CD14-positive monocyte (primary cell): ENCODE data around the gene NDUFB4. TPM values are rescaled to one million over a fixed set of nuclear protein-coding genes. Genes with fewer than 3 reads are reported as not detected.

Experiments used
- DNase-seq, 3 donors: peaks; one replicate each; pipeline ENCODE4 v3.0.0-alpha.2; 2011 to 2022
- H2AFZ ChIP-seq: 2 replicates; pipeline ENCODE4 v1.6.0; 2012; ENCODE audit warnings: mild to moderate bottlenecking, low read depth, low read length, inconsistent platforms; ENCODE audit not compliant: insufficient read depth, poor library complexity, severe bottlenecking
- H3K27ac ChIP-seq, 2 donors: 1 replicate in 1 of 2; 2 replicates in 1 of 2; pipeline ENCODE4 v1.5.1; 2012 to 2013; ENCODE audit warnings: low read length in 2 of 2, control low read depth in 1 of 2, inconsistent platforms in 1 of 2, low read depth in 1 of 2, mild to moderate bottlenecking in 1 of 2
- H3K27me3 ChIP-seq, 2 donors: one replicate each; pipeline versions ENCODE4 v1.6.0 to v1.6.1; 2011 to 2013; ENCODE audit warnings: low read length in 2 of 2; ENCODE audit not compliant: control insufficient read depth in 2 of 2, insufficient read depth in 2 of 2
- H3K36me3 ChIP-seq, 2 donors: replicated peaks in 1 of 2; 1 replicate in 1 of 2; 2 replicates in 1 of 2; pipeline versions ENCODE4 v1.5.1 to v1.6.1; 2012 to 2013; ENCODE audit warnings: low read length in 2 of 2, control low read depth in 1 of 2, inconsistent platforms in 1 of 2, mild to moderate bottlenecking in 1 of 2; ENCODE audit not compliant: insufficient read depth in 2 of 2, control insufficient read depth in 1 of 2
- H3K4me1 ChIP-seq, 2 donors: 1 replicate in 1 of 2; 2 replicates in 1 of 2; pipeline versions ENCODE4 v1.5.1 to v1.6.1; 2012 to 2013; ENCODE audit warnings: low read length in 2 of 2, control low read depth in 1 of 2, inconsistent platforms in 1 of 2, mild to moderate bottlenecking in 1 of 2, moderate library complexity in 1 of 2; ENCODE audit not compliant: insufficient read depth in 2 of 2, control insufficient read depth in 1 of 2
- H3K4me2 ChIP-seq: replicated peaks from 2 replicates; pipeline ENCODE3; 2012; ENCODE audit warnings: low read length, moderate library complexity, mild to moderate bottlenecking; ENCODE audit not compliant: poor library complexity, severe bottlenecking; ENCODE audit errors: extremely low read depth
- H3K4me3 ChIP-seq, 3 experiments: fragments of 200-600 bp in 1 of 3; sonication (generic) in 1 of 3; replicated peaks in 1 of 3; 1 replicate in 2 of 3; 2 replicates in 1 of 3; pipeline ENCODE4 v1.5.1; 2011 to 2013; ENCODE audit warnings: low read length in 3 of 3, mild to moderate bottlenecking in 3 of 3, control low read depth in 2 of 3, low read depth in 2 of 3, inconsistent platforms in 1 of 3, moderate library complexity in 1 of 3
- H3K79me2 ChIP-seq: 2 replicates; pipeline ENCODE4 v1.6.0; 2012; ENCODE audit warnings: mild to moderate bottlenecking, control low read depth, inconsistent platforms, low read length, moderate library complexity; ENCODE audit not compliant: insufficient read depth
- H3K9ac ChIP-seq: 2 replicates; pipeline ENCODE4 v1.6.0; 2017; ENCODE audit warnings: low read length, mild to moderate bottlenecking; ENCODE audit not compliant: insufficient read depth, poor library complexity, severe bottlenecking
- H3K9me3 ChIP-seq, 2 donors: replicated peaks in 1 of 2; 1 replicate in 1 of 2; 2 replicates in 1 of 2; pipeline versions ENCODE4 v1.5.1 to v1.6.1; 2012 to 2013; ENCODE audit warnings: low read length in 2 of 2, control low read depth in 1 of 2; ENCODE audit not compliant: control insufficient read depth in 1 of 2, insufficient read depth in 1 of 2
- H4K20me1 ChIP-seq: 2 replicates; pipeline ENCODE4 v1.6.0; 2012; ENCODE audit warnings: mild to moderate bottlenecking, low read length, control low read depth, moderate library complexity; ENCODE audit not compliant: insufficient read depth
- H3K27ac Mint-ChIP-seq, 7 donors: one replicate each; pipeline ENCODE4 v1.8.0; 2020; ENCODE audit warnings: mild to moderate bottlenecking in 7 of 7, mixed read lengths in 7 of 7, moderate library complexity in 6 of 7, inconsistent platforms in 2 of 7
- H3K27me3 Mint-ChIP-seq, 3 donors: one replicate each; pipeline ENCODE4 v1.8.0; 2021 to 2022; ENCODE audit warnings: low read depth in 3 of 3, mild to moderate bottlenecking in 3 of 3, mixed read lengths in 3 of 3, moderate library complexity in 3 of 3, inconsistent platforms in 1 of 3
- H3K36me3 Mint-ChIP-seq, 2 donors: one replicate each; pipeline ENCODE4 v1.8.0; 2020; ENCODE audit warnings: mixed read lengths in 2 of 2, inconsistent platforms in 1 of 2, mild to moderate bottlenecking in 1 of 2
- H3K4me1 Mint-ChIP-seq: one replicate; pipeline ENCODE4 v1.8.0; 2020; ENCODE audit warnings: mild to moderate bottlenecking, mixed read lengths
- H3K4me3 Mint-ChIP-seq, 2 donors: one replicate each; pipeline ENCODE4 v1.8.0; 2020; ENCODE audit warnings: mild to moderate bottlenecking in 2 of 2, mixed read lengths in 2 of 2, moderate library complexity in 1 of 2
- H3K9me3 Mint-ChIP-seq, 7 donors: one replicate each; pipeline ENCODE4 v1.8.0; 2020 to 2022; ENCODE audit warnings: mixed read lengths in 7 of 7, mild to moderate bottlenecking in 6 of 7, moderate library complexity in 6 of 7, inconsistent platforms in 2 of 7
- WGBS: methylation state at CpG from one replicate; pipeline ENCODE4 v1.1.5; 2013; ENCODE audit warnings: missing lambda C conversion rate; ENCODE audit not compliant: insufficient coverage; 5-methylcytosine and 5-hydroxymethylcytosine counted together
- intact Hi-C, 2 donors: fragments of 100-400 bp; cut with micrococcal nuclease; formaldehyde crosslinking; loops; one replicate each; pipeline versions ENCODE4 v1.15.0 to v1.15.1; 2023
- polyA plus RNA-seq, 3 donors: library from polyadenylated mRNA; depleted of rRNA in 1 of 3; unstranded in 2 of 3; stranded (reverse) in 1 of 3; fragments of 300-500 nt in 2 of 3; fragments of >200 nt in 1 of 3; fragmentation: Illumina TruSeq in 2 of 3; gene quantifications; 1 replicate in 2 of 3; 2 replicates in 1 of 3; pipeline ENCODE4 v1.2.3, GENCODE V29; 2012 to 2021
- TF ChIP-seq, protein P1 (sequence below): fragments of 200-600 bp; IDR thresholded peaks from one replicate; pipeline ENCODE4 v1.8.0; 2022; ENCODE audit warnings: antibody characterized with exemption, mild to moderate bottlenecking

Gene NDUFB4
- polyA plus RNA-seq, 3 donors, result 93.7 to 215 (median 173) TPM

GRCh38 chr3:120568598-120568997 is 27.5 kb upstream of the NDUFB4 start:
- Histone ChIP-seq H3K36me3 (no peaks in the 10 kb centered on the region), H3K79me2 (no peaks in the 10 kb centered on the region), H3K4me1 (no peaks in the 10 kb centered on the region), H3K9me3 (no peaks in the 10 kb centered on the region), H3K4me2 (no peak overlapping the region), H4K20me1 (no peaks in the 10 kb centered on the region), H2AFZ (no peak overlapping the region), H3K27ac (no peak overlapping the region), H3K9ac (no peak overlapping the region), H3K27me3 (no peaks in the 10 kb centered on the region), H3K4me3 (no peak overlapping the region)
- Mint-ChIP-seq H3K27me3 (peaks cover 1 to 6% (median 2%) of the 10 kb centered on the region in 3 donors), H3K9me3 (peaks cover 1 to 11% (median 6%) of the 10 kb centered on the region in 7 donors), H3K4me1 (peaks cover 6% of the 10 kb centered on the region), H3K27ac (peak overlapping the region in 1 of 7 donors; percentile 11), H3K4me3 (no peak overlapping the region), H3K36me3 (no peaks in the 10 kb centered on the region)
- TF ChIP-seq, protein P1, sequence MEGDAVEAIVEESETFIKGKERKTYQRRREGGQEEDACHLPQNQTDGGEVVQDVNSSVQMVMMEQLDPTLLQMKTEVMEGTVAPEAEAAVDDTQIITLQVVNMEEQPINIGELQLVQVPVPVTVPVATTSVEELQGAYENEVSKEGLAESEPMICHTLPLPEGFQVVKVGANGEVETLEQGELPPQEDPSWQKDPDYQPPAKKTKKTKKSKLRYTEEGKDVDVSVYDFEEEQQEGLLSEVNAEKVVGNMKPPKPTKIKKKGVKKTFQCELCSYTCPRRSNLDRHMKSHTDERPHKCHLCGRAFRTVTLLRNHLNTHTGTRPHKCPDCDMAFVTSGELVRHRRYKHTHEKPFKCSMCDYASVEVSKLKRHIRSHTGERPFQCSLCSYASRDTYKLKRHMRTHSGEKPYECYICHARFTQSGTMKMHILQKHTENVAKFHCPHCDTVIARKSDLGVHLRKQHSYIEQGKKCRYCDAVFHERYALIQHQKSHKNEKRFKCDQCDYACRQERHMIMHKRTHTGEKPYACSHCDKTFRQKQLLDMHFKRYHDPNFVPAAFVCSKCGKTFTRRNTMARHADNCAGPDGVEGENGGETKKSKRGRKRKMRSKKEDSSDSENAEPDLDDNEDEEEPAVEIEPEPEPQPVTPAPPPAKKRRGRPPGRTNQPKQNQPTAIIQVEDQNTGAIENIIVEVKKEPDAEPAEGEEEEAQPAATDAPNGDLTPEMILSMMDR, result no peak
- intact Hi-C loops, result no loop called here
- peak in 1 of 3 donors; percentile 11 for DNase-seq
- WGBS, result 0% methylated on average over 2 of the region's 3 CpGs

DNA sequence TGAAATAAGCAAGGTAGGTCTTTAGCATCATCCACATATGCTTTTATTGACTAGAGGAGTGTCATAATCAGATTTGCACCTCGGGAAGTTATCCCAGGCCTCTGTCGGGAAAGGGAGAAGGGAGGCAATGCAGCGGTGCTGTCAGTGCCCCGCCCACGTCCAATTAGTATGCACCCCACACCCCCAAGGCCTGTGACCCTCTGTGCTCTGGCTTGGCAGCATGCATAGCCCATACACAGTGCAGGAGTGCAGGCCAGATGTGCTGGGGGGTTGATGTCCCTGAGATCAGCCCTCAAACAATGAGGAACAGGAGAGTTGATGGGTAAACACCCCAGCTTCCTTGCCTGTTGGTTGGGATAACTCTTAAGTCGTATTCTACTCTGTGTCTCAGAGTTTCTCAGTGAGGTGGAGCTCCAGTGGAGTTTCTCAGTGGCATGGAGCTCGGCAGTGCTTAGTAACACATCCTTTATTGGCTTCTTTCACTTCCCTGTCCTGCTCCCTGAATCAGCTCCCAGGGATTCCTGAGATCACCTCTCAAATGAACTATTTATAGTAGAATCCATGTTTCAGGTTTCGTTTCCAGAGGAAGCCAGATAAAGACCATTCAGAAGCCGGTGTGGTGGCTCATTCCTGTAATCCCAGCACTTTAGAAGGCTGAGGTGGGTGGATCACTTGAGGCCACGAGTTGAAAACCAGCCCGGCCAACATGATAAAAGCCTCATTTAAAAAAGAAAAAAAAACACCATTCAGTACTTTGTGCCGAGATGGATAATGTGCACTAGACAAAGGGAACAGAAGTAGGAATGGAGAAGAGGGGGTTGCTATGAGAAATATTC is 26.7 kb upstream of the NDUFB4 start:
- H3K27ac Mint-ChIP-seq, result no peak overlapping the region
- no peak overlapping the region for H3K9ac ChIP-seq
- WGBS, result 17% methylated on average over 1 of the region's 12 CpGs
- no peak for DNase-seq
- H3K4me3 Mint-ChIP-seq, result no peak overlapping the region
- no peaks in the 10 kb centered on the region for H4K20me1 ChIP-seq
- H3K4me2 ChIP-seq, result no peak overlapping the region
- no peak overlapping the region for H2AFZ ChIP-seq
- peaks cover 2 to 13% (median 8%) of the 10 kb centered on the region in 7 donors for H3K9me3 Mint-ChIP-seq
- intact Hi-C loops, result no loop called here
- TF ChIP-seq, protein P1, result no peak
- H3K27ac ChIP-seq, result no peak overlapping the region
- H3K4me3 ChIP-seq, result no peak overlapping the region
- no peaks in the 10 kb centered on the region for H3K4me1 ChIP-seq
- H3K9me3 ChIP-seq, result no peaks in the 10 kb centered on the region
- no peaks in the 10 kb centered on the region for H3K79me2 ChIP-seq
- H3K27me3 Mint-ChIP-seq, result peaks cover 1 to 6% (median 2%) of the 10 kb centered on the region in 3 donors
- peaks cover 6% of the 10 kb centered on the region for H3K4me1 Mint-ChIP-seq
- no peaks in the 10 kb centered on the region for H3K27me3 ChIP-seq
- no peaks in the 10 kb centered on the region for H3K36me3 ChIP-seq
- H3K36me3 Mint-ChIP-seq, result no peaks in the 10 kb centered on the region
